CD4-positive, alpha-beta memory T cell (primary cell): ENCODE data around the gene TLN1. TPM values are rescaled to one million over a fixed set of nuclear protein-coding genes. Genes with fewer than 3 reads are reported as not detected.

ENCODE experiments used
- CTCF ChIA-PET: fragments of 350-600 bp; sonication (Branson Sonifier 250); formaldehyde crosslinking; loops from one replicate; lab custom pipeline; 2021; ENCODE audit warnings: inconsistent platforms; ENCODE audit not compliant: partially characterized antibody; lab: Charles Lee
- POLR2A ChIA-PET: fragments of 350-600 bp; sonication (Branson Sonifier 250); formaldehyde crosslinking; loops from one replicate; lab custom pipeline; 2021; ENCODE audit not compliant: partially characterized antibody; lab: Charles Lee
- DNase-seq, 5 donors: peaks; one replicate each; pipeline versions ENCODE4 v3.0.0 to v3.0.0-alpha.2; 2020 to 2022; ENCODE audit warnings: mixed read lengths in 1 of 5
- H3K27ac ChIP-seq: one replicate; pipeline ENCODE4 v1.7.0; 2013; ENCODE audit warnings: low read depth, low read length
- H3K27me3 ChIP-seq: 2 replicates; pipeline ENCODE4 v1.7.0; 2013; ENCODE audit warnings: mild to moderate bottlenecking, low read length, moderate library complexity; ENCODE audit not compliant: insufficient read depth
- H3K36me3 ChIP-seq: 2 replicates; pipeline ENCODE4 v1.7.0; 2013; ENCODE audit warnings: mild to moderate bottlenecking, low read length, moderate library complexity; ENCODE audit not compliant: insufficient read depth
- H3K4me1 ChIP-seq: 2 replicates; pipeline ENCODE4 v1.7.0; 2013; ENCODE audit warnings: mild to moderate bottlenecking, low read length, moderate library complexity; ENCODE audit not compliant: insufficient read depth
- H3K4me3 ChIP-seq, 2 donors: one replicate each; pipeline ENCODE4 v1.7.0; 2013; ENCODE audit warnings: low read length in 2 of 2, mild to moderate bottlenecking in 1 of 2
- H3K9me3 ChIP-seq, 2 donors: one replicate each; pipeline ENCODE4 v1.7.0; 2013; ENCODE audit warnings: low read length in 2 of 2, control low read depth in 1 of 2; ENCODE audit not compliant: control insufficient read depth in 1 of 2
- H3K27ac Mint-ChIP-seq, 7 donors: one replicate each; pipeline ENCODE4 v1.8.0; 2020 to 2021; ENCODE audit warnings: mixed read lengths in 7 of 7, mild to moderate bottlenecking in 6 of 7, inconsistent platforms in 3 of 7, moderate library complexity in 3 of 7
- H3K27me3 Mint-ChIP-seq, 2 donors: one replicate each; pipeline ENCODE4 v1.8.0; 2020 to 2021; ENCODE audit warnings: mixed read lengths in 2 of 2
- H3K36me3 Mint-ChIP-seq, 2 donors: one replicate each; pipeline ENCODE4 v1.8.0; 2020 to 2021; ENCODE audit warnings: mixed read lengths in 2 of 2, inconsistent platforms in 1 of 2, mild to moderate bottlenecking in 1 of 2
- H3K4me1 Mint-ChIP-seq, 4 donors: one replicate each; pipeline ENCODE4 v1.8.0; 2020 to 2021; ENCODE audit warnings: mixed read lengths in 4 of 4, mild to moderate bottlenecking in 1 of 4
- H3K4me3 Mint-ChIP-seq, 8 donors: one replicate each; pipeline ENCODE4 v1.8.0; 2020 to 2021; ENCODE audit warnings: mixed read lengths in 8 of 8, mild to moderate bottlenecking in 7 of 8, moderate library complexity in 6 of 8, inconsistent platforms in 3 of 8
- H3K9me3 Mint-ChIP-seq, 8 donors: one replicate each; pipeline ENCODE4 v1.8.0; 2020 to 2021; ENCODE audit warnings: mixed read lengths in 8 of 8, mild to moderate bottlenecking in 5 of 8, inconsistent platforms in 3 of 8, moderate library complexity in 1 of 8
- intact Hi-C: fragments of 100-400 bp; cut with micrococcal nuclease; formaldehyde crosslinking; loops from one replicate; pipeline ENCODE4 v1.15.1; 2023
- polyA plus RNA-seq, 2 donors: library from polyadenylated mRNA; unstranded; fragments of 300-500 nt; fragmentation: Illumina TruSeq; gene quantifications; one replicate each; pipeline ENCODE4 v1.2.3, GENCODE V29; 2021
- total RNA-seq, 2 experiments: library from RNA; stranded (reverse); gene quantifications; one replicate each; pipeline ENCODE4 v1.2.3, GENCODE V29; 2021

TLN1 gene
- total and polyA plus RNA-seq, 4 experiments from 2014 or later: 13.7 to 316 (median 215) TPM

DNA sequence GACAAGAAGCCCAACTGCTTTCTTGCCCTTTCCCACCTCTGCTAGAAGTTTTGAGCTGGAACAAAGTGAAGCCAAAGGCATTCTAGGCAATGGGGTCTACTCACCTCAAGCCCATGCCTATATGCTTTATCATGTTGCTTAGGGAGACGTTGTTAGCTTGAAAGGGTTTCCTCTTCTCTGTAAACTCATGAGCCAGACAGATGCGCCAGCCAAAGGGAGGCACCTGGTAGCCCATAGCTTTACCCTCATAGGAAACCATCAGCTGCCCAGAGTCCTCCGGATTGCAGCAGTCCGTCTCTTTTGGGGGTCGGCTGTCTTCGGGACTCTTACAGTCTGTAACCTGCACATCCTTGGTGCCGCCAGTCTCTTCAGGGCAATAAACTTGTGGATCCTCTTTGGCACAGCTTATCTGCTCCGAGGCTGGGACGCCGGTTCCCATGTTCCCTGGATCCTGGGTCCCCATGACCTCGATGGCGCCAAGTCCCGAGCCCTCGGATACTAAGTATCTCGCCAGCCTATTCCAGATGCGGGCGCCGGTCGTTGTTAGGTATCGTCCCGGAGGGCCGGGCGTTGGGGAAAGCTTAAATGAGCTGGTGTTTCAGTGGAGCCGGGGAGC lies 16.4 kb upstream of the TLN1 start:
- Mint-ChIP-seq H3K27ac (peak overlapping the region; percentile 62 to 92 (median 87)), H3K4me3 (peak overlapping the region; percentile 89 to 92 (median 92)), H3K36me3 (peaks cover 30 to 57% of the 10 kb centered on the region in 2 donors), H3K27me3 (no peaks in the 10 kb centered on the region), H3K9me3 (no peaks in the 10 kb centered on the region), H3K4me1 (peaks cover 37 to 77% (median 48%) of the 10 kb centered on the region in 4 donors)
- Histone ChIP-seq H3K4me3 (peak overlapping the region; percentile 52 to 89), H3K27me3 (no peaks in the 10 kb centered on the region), H3K9me3 (no peaks in the 10 kb centered on the region), H3K36me3 (peaks cover 42% of the 10 kb centered on the region), H3K27ac (peak overlapping the region; percentile 82), H3K4me1 (peaks cover 45% of the 10 kb centered on the region)
- ChIA-PET POLR2A (interaction anchor here (1.1 to 8.1 kb wide), 12 partner anchors 8 to 144 kb away, joined by 3 to 179 read pairs (median 14); partner anchors contain the start of genes ARHGEF39, CCDC107, CREB3 and RMRP), CTCF (interaction anchor here (0.8 to 6.6 kb wide), 14 partner anchors 8 to 145 kb away, joined by 3 to 209 read pairs (median 8); partner anchors contain the start of genes CCDC107, CREB3, RMRP and SPAG8)
- peak in 1 of 5 donors; percentile 13 for DNase-seq
- intact Hi-C loops: loop anchor here (5.0 kb wide), 1 partner anchor 636 kb away; no protein-coding TSS in a partner anchor

DNA sequence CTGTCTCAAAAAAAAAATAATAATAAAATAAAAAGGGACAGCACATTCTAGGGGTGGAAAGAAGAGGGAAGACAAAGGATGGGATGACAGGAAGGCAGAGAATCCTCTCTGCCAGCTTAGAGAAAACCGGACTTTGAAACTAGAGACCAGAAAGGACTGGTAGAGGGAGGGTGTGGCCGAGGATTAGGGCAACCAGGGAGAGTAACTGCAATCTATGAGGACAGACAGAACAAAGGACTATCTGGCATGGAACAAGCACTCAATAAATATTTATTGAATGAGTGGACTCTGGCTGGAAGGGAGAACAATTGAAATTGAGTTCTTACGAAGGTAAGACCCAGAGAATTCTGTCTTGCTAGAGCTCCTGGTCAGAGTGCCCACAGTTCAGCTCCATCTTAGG lies 14.6 kb upstream of the TLN1 start:
- no peaks in the 10 kb centered on the region for H3K9me3 ChIP-seq
- H3K4me3 ChIP-seq: no peak overlapping the region
- Mint-ChIP-seq H3K27ac (peak overlapping the region in 6 of 7 donors; percentile 31 to 89 (median 72)), H3K27me3 (no peaks in the 10 kb centered on the region), H3K4me1 (peaks cover 42 to 76% (median 54%) of the 10 kb centered on the region in 4 donors), H3K4me3 (peak overlapping the region; percentile 60 to 92 (median 91)), H3K9me3 (no peaks in the 10 kb centered on the region), H3K36me3 (peaks cover 23 to 60% of the 10 kb centered on the region in 2 donors)
- no peak overlapping the region for H3K27ac ChIP-seq
- H3K4me1 ChIP-seq: peaks cover 53% of the 10 kb centered on the region
- intact Hi-C loops: loop anchor here (5.0 kb wide), 1 partner anchor 634 kb away; no protein-coding TSS in a partner anchor
- DNase-seq: no peak
- CTCF ChIA-PET: interaction anchor here (0.8 to 6.6 kb wide), 8 partner anchors 10 to 136 kb away, joined by 3 to 209 read pairs (median 17); partner anchors contain the start of genes CCDC107, CREB3, RMRP and TLN1
- no peaks in the 10 kb centered on the region for H3K27me3 ChIP-seq
- peaks cover 38% of the 10 kb centered on the region for H3K36me3 ChIP-seq
- POLR2A ChIA-PET: interaction anchor here (0.6 to 8.1 kb wide), 4 partner anchors 10 to 759 kb away, joined by 4 to 179 read pairs (median 34); partner anchors contain the start of genes CREB3, SIT1 and TLN1

DNA sequence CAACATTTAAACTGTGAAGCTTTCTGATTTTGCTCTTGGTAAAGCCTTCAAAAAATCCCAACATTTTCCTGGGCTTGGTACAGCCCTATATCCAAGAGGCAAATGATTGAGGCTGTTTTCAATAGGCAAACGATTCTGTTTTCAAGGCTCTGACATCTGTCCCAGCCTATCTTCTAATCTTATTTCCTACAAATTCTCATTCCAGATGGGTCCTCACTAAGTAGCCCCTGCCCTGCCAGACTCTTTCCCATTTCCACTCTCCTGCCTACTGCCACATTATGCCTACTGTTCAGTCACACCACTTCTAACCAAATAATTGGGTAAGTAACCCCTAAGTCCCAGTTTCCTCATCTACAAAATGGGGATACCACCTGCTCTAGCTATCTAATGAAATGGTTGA lies 13.6 kb upstream of the TLN1 start:
- Mint-ChIP-seq H3K36me3 (peaks cover 17 to 65% of the 10 kb centered on the region in 2 donors), H3K27ac (peak overlapping the region in 2 of 7 donors; percentile 57 to 62), H3K4me3 (peak overlapping the region in 4 of 8 donors; percentile 0 to 59 (median 38)), H3K9me3 (no peaks in the 10 kb centered on the region), H3K27me3 (no peaks in the 10 kb centered on the region), H3K4me1 (peaks cover 41 to 73% (median 54%) of the 10 kb centered on the region in 4 donors)
- ChIA-PET POLR2A (interaction anchor here (1.2 to 8.1 kb wide), 3 partner anchors 10 to 142 kb away, joined by 4 to 179 read pairs (median 25); partner anchors contain the start of genes CREB3 and TLN1), CTCF (interaction anchor here (1.0 to 6.6 kb wide), 6 partner anchors 11 to 142 kb away, joined by 3 to 209 read pairs (median 8); partner anchors contain the start of genes CREB3 and TLN1)
- Histone ChIP-seq H3K36me3 (peaks cover 29% of the 10 kb centered on the region), H3K27ac (no peak overlapping the region), H3K9me3 (no peaks in the 10 kb centered on the region), H3K4me1 (peaks cover 50% of the 10 kb centered on the region), H3K27me3 (no peaks in the 10 kb centered on the region), H3K4me3 (no peak overlapping the region)
- intact Hi-C loops: loop anchor here (5.0 kb wide), 1 partner anchor 633 kb away; no protein-coding TSS in a partner anchor
- no peak for DNase-seq

DNA sequence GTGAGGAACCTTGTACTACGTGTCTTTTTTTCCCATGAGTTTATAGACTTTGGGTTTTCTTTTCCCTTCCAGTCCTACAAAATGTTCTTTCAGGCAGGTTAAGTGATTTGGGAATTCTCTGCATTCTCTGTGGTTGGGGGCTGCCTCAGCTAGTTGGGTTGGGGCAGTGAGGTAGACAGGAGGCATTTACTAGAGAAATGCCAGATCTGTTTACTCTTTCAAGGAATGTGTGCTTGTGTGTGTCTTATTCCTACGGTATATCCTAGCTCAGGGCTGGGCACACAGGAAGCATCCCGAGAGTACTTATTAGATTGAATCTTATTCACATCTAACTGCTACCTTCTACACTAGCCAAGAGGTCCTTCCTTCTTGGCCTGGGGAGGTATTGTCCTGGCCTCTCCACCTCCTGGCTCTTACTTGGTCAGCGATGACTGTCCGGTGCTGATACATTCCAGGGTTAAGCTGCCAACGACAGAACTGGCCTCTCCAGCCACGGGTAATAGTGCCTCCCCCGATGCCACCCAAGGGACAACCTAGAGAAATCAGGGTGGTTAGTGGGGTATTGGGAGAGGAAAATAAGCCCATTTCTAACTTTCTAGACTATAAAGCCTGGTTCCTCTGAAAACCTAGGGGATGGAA lies 12.0 kb upstream of the TLN1 start:
- H3K36me3 ChIP-seq: peaks cover 40% of the 10 kb centered on the region
- peaks cover 39% of the 10 kb centered on the region for H3K4me1 ChIP-seq
- H3K27ac ChIP-seq: no peak overlapping the region
- intact Hi-C loops: no loop called here
- no peak for DNase-seq
- ChIA-PET POLR2A (interaction anchor here (1.3 to 8.1 kb wide), 3 partner anchors 9 to 638 kb away, joined by 3 to 179 read pairs (median 4); partner anchors contain the start of genes CREB3 and TLN1), CTCF (interaction anchor here (0.9 to 6.6 kb wide), 4 partner anchors 11 to 47 kb away, joined by 4 to 209 read pairs (median 19); partner anchors contain the start of genes CREB3 and TLN1)
- H3K9me3 ChIP-seq: no peaks in the 10 kb centered on the region
- H3K27ac Mint-ChIP-seq: peak overlapping the region in 4 of 7 donors; percentile 46 to 68 (median 62)
- no peak overlapping the region for H3K4me3 Mint-ChIP-seq
- H3K9me3 Mint-ChIP-seq: no peaks in the 10 kb centered on the region
- H3K36me3 Mint-ChIP-seq: peaks cover 25 to 63% of the 10 kb centered on the region in 2 donors
- no peaks in the 10 kb centered on the region for H3K27me3 Mint-ChIP-seq
- no peak overlapping the region for H3K4me3 ChIP-seq
- H3K4me1 Mint-ChIP-seq: peaks cover 35 to 59% (median 46%) of the 10 kb centered on the region in 4 donors
- no peaks in the 10 kb centered on the region for H3K27me3 ChIP-seq

DNA sequence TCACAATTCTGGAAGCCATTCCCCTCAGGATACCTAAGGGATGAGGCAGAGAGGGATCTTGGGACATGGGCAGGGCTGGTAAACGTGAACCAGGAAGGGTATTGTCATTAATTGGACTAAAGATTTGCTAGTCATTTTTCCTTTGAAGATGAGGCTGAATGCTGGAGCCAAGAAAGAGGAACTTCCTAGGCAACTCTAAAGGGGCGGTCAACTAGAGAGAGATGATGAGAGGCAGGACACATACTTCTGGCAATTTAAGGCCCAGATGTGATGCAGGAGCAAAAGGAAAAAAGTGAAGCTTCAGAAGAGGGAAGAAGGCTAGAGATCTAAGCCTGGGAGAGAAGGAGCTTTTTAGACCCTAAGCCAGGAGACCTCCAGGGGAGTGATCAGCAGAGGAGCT lies 11.5 kb upstream of the TLN1 start:
- no peaks in the 10 kb centered on the region for H3K9me3 ChIP-seq
- peaks cover 37 to 56% (median 45%) of the 10 kb centered on the region in 4 donors for H3K4me1 Mint-ChIP-seq
- intact Hi-C loops: no loop called here
- no peak overlapping the region for H3K4me3 Mint-ChIP-seq
- H3K36me3 ChIP-seq: peaks cover 46% of the 10 kb centered on the region
- no peak for DNase-seq
- no peak overlapping the region for H3K27ac ChIP-seq
- no peaks in the 10 kb centered on the region for H3K27me3 ChIP-seq
- H3K4me1 ChIP-seq: peaks cover 39% of the 10 kb centered on the region
- POLR2A ChIA-PET: interaction anchor here (1.4 to 8.1 kb wide), 2 partner anchors 8 to 15 kb away, joined by 4 to 179 read pairs; partner anchors contain the start of genes CREB3 and TLN1
- H3K9me3 Mint-ChIP-seq: no peaks in the 10 kb centered on the region
- H3K27ac Mint-ChIP-seq: peak overlapping the region in 4 of 7 donors; percentile 3 to 65 (median 23)
- no peaks in the 10 kb centered on the region for H3K27me3 Mint-ChIP-seq
- no peak overlapping the region for H3K4me3 ChIP-seq
- H3K36me3 Mint-ChIP-seq: peaks cover 30 to 66% of the 10 kb centered on the region in 2 donors
- CTCF ChIA-PET: interaction anchor here (0.9 to 1.3 kb wide), 2 partner anchors 13 to 46 kb away, joined by 4 to 5 read pairs; no protein-coding TSS in a partner anchor

DNA sequence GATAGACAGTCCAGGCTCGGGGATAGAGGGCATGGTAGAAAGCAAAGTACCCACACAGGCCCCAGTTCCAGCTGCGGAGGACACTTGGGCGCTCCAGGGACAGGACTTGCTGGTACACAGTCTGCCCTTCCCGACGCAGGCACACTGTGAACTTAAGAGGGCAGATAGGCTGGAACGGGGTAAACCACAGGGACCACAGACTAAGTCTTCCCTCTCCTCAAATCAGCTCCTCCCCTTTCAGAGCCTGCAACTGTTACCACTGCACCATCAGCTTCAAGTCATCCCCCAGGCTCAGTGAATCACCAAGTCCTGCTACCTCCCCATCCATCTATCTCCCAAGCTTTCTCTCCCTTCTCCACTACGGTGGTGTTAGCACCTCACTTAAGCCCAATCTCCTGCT lies 9.7 kb upstream of the TLN1 start:
- no peaks in the 10 kb centered on the region for H3K27me3 ChIP-seq
- H3K27ac ChIP-seq: no peak overlapping the region
- H3K4me3 Mint-ChIP-seq: peak overlapping the region in 2 of 8 donors; percentile 4 to 52
- ChIA-PET CTCF (interaction anchor here (0.9 to 1.8 kb wide), 3 partner anchors 10 to 84 kb away, joined by 3 to 6 read pairs (median 6); partner anchors contain the start of genes CREB3 and TLN1), POLR2A (interaction anchor here (0.6 to 1.5 kb wide), 3 partner anchors 9 to 84 kb away, joined by 4 to 9 read pairs (median 4); partner anchors contain the start of genes CCDC107, CREB3 and RMRP)
- H3K36me3 ChIP-seq: peaks cover 61% of the 10 kb centered on the region
- no peaks in the 10 kb centered on the region for H3K9me3 Mint-ChIP-seq
- no peak for DNase-seq
- intact Hi-C loops: no loop called here
- H3K27me3 Mint-ChIP-seq: no peaks in the 10 kb centered on the region
- peaks cover 22% of the 10 kb centered on the region for H3K4me1 ChIP-seq
- no peaks in the 10 kb centered on the region for H3K9me3 ChIP-seq
- peak overlapping the region in 5 of 7 donors; percentile 30 to 74 (median 58) for H3K27ac Mint-ChIP-seq
- peaks cover 41 to 78% of the 10 kb centered on the region in 2 donors for H3K36me3 Mint-ChIP-seq
- H3K4me3 ChIP-seq: no peak overlapping the region
- H3K4me1 Mint-ChIP-seq: peaks cover 22 to 44% (median 29%) of the 10 kb centered on the region in 4 donors
